Fibroblast of villous mesenchyme (primary cell): ENCODE measurements around the gene NCMAP. TPM values are rescaled to one million over a fixed set of nuclear protein-coding genes. Genes with fewer than 3 reads are reported as not detected.
A peak's percentile ranks its signal among the peaks of the same experiment; 100 is the strongest.

Source experiments
- DNase-seq: peaks from one replicate; pipeline ENCODE4 v3.0.0-alpha.2; 2010; ENCODE audit warnings: low read depth
- H3K4me3 ChIP-seq: 2 replicates; pipeline ENCODE4 v1.5.1; 2011; ENCODE audit warnings: low read depth, mild to moderate bottlenecking, low read length
- CTCF ChIP-seq: IDR thresholded peaks from 2 replicates; pipeline ENCODE4 v1.5.1; 2012; ENCODE audit warnings: low read depth, mild to moderate bottlenecking, low read length; ENCODE audit not compliant: insufficient read depth
- total RNA-seq: library from RNA; depleted of rRNA; stranded (reverse); fragments of >200 nt; gene quantifications from 2 replicates; pipeline ENCODE4 v1.2.3, GENCODE V29; 2012

NCMAP gene
- total RNA-seq, 1 donor = not detected

DNA sequence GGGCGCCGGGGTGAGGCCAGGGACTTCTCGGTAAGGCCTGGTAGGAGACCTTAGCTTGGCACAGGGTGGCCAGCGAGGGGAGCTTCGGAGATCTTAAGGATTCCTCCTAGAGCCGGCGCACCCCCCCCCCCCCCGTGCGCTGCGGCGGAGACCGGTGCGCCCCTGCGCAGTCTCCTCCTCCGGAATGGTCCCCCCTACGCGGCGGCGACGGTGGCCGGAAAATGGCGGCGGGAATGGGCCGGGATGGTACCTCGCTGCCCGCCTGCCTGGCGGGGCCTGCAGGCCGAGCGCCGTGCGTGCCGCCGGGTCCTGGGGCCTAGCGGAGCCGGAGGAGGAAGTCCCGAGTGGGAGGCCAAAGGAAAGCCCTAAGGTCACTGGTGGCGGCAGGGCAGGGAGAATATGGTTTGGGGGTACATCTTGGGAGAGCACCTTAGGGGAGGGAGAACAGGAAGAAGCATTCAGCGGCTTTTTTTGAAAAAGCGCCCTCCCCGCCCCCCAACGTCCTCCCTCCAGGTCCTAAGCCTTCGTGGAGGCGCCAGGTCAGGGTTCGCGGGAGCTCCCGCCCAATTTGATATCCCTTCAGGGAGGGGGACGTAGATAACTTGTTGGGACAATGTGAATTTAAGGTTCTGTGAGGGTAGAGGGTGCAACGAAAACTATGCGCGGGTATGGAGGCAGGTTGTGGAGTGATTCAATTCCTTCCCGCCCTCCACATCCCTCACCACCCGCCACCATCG is 87.6 kb downstream of the NCMAP start:
- no peak for TF ChIP-seq CTCF
- H3K4me3 ChIP-seq = peak overlapping the region; percentile 97
- DNase-seq = peak; percentile 17

- DNase-seq = no peak
Measured at GRCh38 chr1:24644100-24644384, 88.2 kb downstream of the NCMAP start.

DNA sequence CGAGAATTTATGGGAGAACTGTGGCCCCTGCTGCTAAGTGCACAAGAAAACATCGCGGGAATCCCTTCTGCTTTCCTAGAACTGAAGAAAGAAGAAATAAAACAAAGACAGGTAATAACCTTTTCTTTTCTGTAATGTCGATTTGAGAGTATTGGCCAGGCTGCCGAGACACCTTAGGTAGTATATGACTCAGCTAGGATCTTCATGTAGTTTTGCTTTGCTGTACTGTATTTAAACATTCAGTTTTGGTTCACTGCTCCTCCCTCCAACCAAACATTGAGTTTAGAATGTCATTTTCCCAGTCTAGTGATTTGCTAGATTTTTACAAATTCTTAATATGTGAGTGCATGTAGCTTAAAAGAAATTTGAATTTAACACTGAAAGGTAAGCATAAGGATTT is 93.0 kb downstream of the NCMAP start:
- no peak for TF ChIP-seq CTCF

More at GRCh38 chr1:24644100-24644384, 88.2 kb downstream of the NCMAP start:
- H3K4me3 ChIP-seq = peak overlapping the region; percentile 97
- no peak for TF ChIP-seq CTCF

GRCh38 chr1:24652382-24652781 is 96.5 kb downstream of the NCMAP start:
- TF ChIP-seq CTCF = no peak
- no peak for DNase-seq
- H3K4me3 ChIP-seq = no peak overlapping the region

More for the DNA sequence above, 93.0 kb downstream of the NCMAP start:
- DNase-seq = no peak
- H3K4me3 ChIP-seq = no peak overlapping the region

DNA sequence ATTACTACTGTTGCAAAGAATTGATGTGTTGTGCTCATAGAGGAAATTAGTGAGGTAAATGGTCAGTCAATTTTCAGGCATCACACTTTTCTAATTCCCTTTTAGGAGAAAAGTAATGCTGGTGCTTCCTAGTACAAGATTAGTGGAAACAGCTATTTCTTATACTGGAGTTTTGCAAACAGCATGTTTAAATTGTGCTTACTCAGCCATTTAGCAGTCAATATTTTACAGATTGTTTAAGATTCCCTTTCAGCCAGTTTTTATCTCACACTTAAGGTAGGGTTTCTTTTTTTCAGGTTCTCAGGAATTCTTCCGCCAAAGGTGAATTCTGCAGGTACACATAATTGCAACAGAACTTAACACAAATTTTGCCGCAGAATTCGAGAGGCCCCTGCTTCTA is 98.1 kb downstream of the NCMAP start:
- TF ChIP-seq CTCF = no peak
- H3K4me3 ChIP-seq = no peak overlapping the region
- no peak for DNase-seq

DNA sequence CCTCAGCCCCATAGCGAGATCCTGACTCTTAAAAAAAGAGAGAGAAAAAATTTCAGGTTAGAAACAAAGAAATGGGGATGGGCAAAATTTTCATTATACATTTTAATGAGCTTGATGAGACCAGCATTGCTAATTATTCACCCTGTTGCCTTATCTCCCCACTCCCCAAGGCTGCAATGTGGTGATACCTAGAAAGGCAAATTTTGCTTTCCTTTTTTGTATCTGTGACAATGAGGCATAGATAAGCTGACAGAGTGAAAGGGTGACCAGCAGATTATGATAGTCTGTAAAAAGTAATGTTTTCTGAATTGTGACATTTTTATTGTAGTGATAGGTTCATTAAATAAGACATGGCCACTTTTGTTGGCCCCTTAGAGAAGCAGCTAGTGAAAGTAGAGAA is 100.2 kb downstream of the NCMAP start:
- no peak for DNase-seq
- TF ChIP-seq CTCF = no peak
- no peak overlapping the region for H3K4me3 ChIP-seq

DNA sequence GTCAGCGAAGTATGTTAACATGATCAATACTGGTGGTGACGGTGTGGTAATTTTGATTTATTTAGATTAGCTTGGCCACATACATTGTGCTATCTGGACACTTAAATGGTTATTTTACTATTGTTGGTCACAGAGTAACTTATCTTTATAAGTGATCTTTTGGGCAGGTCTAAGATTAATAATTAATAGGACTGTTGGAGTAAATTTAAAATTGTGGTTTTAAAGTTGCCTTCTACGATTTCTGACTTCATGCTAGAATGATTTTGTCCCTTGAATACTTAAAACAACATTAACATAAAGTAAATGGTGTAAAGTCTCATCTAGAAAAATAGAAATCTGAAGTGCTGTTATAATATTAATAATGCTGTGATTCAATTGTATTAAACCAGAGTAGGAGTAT is 101.9 kb downstream of the NCMAP start:
- no peak for DNase-seq
- TF ChIP-seq CTCF = no peak
- no peak overlapping the region for H3K4me3 ChIP-seq
